Measurements from ENCODE around the gene PLCL2. TPM values are rescaled to one million over a fixed set of nuclear protein-coding genes. Genes with fewer than 3 reads are reported as not detected.

The PLCL2 gene
- total and polyA plus RNA-seq, 4 donors, result 1.5 to 16.5 (median 9.4) TPM

DNA sequence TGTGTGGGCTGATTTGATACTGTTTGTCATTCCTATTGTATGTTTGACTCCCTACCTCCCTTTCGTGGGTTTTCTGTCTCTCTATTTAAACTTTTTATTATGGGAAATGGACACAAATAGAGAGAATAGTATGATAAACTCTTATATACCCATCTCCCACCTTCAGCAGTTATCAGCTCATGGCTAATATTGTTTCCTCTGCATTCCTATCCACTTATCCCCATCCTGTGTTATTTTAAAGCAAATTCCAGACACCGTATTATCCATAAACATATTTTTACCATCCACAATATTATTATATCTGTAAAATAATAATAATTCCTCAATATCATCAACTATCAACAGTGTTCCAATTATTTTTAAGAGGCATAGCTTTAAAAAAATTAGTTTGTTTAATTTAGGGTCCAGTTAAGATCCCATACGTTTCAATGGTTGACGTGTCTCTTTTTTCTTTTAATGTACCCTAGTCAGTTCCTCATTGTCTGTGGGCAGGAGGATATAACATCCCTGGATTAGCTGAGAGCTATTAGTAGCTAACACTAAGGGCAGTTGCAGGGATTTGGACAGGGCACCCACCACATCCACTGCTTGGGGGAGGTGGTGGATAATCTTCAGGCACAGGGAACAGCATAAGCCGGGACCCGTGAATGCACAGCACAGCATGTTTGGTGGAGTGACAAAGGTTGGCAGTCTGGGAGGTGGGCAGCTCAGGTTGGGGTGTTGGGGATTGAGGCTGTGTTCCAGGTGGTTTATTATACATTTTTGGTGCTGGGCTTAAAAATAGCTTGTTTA lies 23.5 kb downstream of the PLCL2 start:
- no peak for DNase-seq (ENCODE audit: low spot score)
- Histone ChIP-seq H3K4me1 (ENCODE audit: control insufficient read depth in 4 of 4, insufficient read depth in 4 of 4, low read length in 3 of 4) (peaks cover 0 to 13% (median 7%) of the 10 kb centered on the region in 4 donors), H3K4me3 (ENCODE audit: low read depth in 1 of 3, low read length in 3 of 3) (no peak overlapping the region), H3K27me3 (ENCODE audit: control insufficient read depth in 4 of 4, insufficient read depth in 4 of 4, low read length in 3 of 4) (no peaks in the 10 kb centered on the region), H3K27ac (ENCODE audit: low read depth in 1 of 2, low read length in 2 of 2) (no peak overlapping the region), H3K9ac (ENCODE audit: low read depth in 1 of 2, low read length in 2 of 2) (no peak overlapping the region), H3K36me3 (ENCODE audit: control insufficient read depth in 4 of 4, insufficient read depth in 3 of 4, low read depth in 1 of 4, low read length in 3 of 4) (no peaks in the 10 kb centered on the region), H3K9me3 (ENCODE audit: control insufficient read depth in 4 of 4, low read length in 3 of 4) (no peaks in the 10 kb centered on the region)
- 90% methylated on average over 6 of the region's 6 CpGs for WGBS
- TF ChIP-seq HNF4A (conservative IDR thresholded peaks at IDR 0.05) (no peak), NR2F2 (IDR thresholded peaks at IDR 0.05) (no peak), FOXA1 (IDR thresholded peaks at IDR 0.05) (no peak), SP1 (IDR thresholded peaks at IDR 0.05) (no peak), EGR1 (IDR thresholded peaks at IDR 0.05; ENCODE audit: low read depth in 2 of 2) (no peak), JUND (IDR thresholded peaks at IDR 0.05) (no peak), YY1 (IDR thresholded peaks at IDR 0.05) (no peak), GABPA (IDR thresholded peaks at IDR 0.05 in 1 of 2, conservative IDR thresholded peaks at IDR 0.05 in 1 of 2) (no peak), RAD21 (IDR thresholded peaks at IDR 0.05) (no peak)
- TF ChIP-seq, protein P1, sequence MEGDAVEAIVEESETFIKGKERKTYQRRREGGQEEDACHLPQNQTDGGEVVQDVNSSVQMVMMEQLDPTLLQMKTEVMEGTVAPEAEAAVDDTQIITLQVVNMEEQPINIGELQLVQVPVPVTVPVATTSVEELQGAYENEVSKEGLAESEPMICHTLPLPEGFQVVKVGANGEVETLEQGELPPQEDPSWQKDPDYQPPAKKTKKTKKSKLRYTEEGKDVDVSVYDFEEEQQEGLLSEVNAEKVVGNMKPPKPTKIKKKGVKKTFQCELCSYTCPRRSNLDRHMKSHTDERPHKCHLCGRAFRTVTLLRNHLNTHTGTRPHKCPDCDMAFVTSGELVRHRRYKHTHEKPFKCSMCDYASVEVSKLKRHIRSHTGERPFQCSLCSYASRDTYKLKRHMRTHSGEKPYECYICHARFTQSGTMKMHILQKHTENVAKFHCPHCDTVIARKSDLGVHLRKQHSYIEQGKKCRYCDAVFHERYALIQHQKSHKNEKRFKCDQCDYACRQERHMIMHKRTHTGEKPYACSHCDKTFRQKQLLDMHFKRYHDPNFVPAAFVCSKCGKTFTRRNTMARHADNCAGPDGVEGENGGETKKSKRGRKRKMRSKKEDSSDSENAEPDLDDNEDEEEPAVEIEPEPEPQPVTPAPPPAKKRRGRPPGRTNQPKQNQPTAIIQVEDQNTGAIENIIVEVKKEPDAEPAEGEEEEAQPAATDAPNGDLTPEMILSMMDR (IDR thresholded peaks at IDR 0.05; ENCODE audit: low read depth, low read length, missing input control), result no peak

GRCh38 chr3:16908896-16909295 lies 24.1 kb downstream of the PLCL2 start:
- DNase-seq (ENCODE audit: low spot score), result no peak
- peaks cover 0 to 8% (median 7%) of the 10 kb centered on the region in 4 donors for H3K4me1 ChIP-seq (ENCODE audit: control insufficient read depth in 4 of 4, insufficient read depth in 4 of 4, low read length in 3 of 4)
- H3K27me3 ChIP-seq (ENCODE audit: control insufficient read depth in 4 of 4, insufficient read depth in 4 of 4, low read length in 3 of 4), result no peaks in the 10 kb centered on the region
- no peak overlapping the region for H3K4me3 ChIP-seq (ENCODE audit: low read depth in 1 of 3, low read length in 3 of 3)
- TF ChIP-seq ATF3 (IDR thresholded peaks at IDR 0.05) (no peak), RXRA (IDR thresholded peaks at IDR 0.05) (no peak), NR2F2 (IDR thresholded peaks at IDR 0.05) (no peak), HNF4A (conservative IDR thresholded peaks at IDR 0.05) (no peak), MAX (IDR thresholded peaks at IDR 0.05) (no peak), RAD21 (IDR thresholded peaks at IDR 0.05) (no peak)
- TF ChIP-seq, protein P2, sequence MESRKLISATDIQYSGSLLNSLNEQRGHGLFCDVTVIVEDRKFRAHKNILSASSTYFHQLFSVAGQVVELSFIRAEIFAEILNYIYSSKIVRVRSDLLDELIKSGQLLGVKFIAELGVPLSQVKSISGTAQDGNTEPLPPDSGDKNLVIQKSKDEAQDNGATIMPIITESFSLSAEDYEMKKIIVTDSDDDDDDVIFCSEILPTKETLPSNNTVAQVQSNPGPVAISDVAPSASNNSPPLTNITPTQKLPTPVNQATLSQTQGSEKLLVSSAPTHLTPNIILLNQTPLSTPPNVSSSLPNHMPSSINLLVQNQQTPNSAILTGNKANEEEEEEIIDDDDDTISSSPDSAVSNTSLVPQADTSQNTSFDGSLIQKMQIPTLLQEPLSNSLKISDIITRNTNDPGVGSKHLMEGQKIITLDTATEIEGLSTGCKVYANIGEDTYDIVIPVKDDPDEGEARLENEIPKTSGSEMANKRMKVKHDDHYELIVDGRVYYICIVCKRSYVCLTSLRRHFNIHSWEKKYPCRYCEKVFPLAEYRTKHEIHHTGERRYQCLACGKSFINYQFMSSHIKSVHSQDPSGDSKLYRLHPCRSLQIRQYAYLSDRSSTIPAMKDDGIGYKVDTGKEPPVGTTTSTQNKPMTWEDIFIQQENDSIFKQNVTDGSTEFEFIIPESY (IDR thresholded peaks at IDR 0.05), result no peak
- TF ChIP-seq, protein P3, sequence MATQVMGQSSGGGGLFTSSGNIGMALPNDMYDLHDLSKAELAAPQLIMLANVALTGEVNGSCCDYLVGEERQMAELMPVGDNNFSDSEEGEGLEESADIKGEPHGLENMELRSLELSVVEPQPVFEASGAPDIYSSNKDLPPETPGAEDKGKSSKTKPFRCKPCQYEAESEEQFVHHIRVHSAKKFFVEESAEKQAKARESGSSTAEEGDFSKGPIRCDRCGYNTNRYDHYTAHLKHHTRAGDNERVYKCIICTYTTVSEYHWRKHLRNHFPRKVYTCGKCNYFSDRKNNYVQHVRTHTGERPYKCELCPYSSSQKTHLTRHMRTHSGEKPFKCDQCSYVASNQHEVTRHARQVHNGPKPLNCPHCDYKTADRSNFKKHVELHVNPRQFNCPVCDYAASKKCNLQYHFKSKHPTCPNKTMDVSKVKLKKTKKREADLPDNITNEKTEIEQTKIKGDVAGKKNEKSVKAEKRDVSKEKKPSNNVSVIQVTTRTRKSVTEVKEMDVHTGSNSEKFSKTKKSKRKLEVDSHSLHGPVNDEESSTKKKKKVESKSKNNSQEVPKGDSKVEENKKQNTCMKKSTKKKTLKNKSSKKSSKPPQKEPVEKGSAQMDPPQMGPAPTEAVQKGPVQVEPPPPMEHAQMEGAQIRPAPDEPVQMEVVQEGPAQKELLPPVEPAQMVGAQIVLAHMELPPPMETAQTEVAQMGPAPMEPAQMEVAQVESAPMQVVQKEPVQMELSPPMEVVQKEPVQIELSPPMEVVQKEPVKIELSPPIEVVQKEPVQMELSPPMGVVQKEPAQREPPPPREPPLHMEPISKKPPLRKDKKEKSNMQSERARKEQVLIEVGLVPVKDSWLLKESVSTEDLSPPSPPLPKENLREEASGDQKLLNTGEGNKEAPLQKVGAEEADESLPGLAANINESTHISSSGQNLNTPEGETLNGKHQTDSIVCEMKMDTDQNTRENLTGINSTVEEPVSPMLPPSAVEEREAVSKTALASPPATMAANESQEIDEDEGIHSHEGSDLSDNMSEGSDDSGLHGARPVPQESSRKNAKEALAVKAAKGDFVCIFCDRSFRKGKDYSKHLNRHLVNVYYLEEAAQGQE (IDR thresholded peaks at IDR 0.05), result no peak
- no peaks in the 10 kb centered on the region for H3K9me3 ChIP-seq (ENCODE audit: control insufficient read depth in 4 of 4, low read length in 3 of 4)
- no peaks in the 10 kb centered on the region for H3K36me3 ChIP-seq (ENCODE audit: control insufficient read depth in 4 of 4, insufficient read depth in 3 of 4, low read depth in 1 of 4, low read length in 3 of 4)
- H3K9ac ChIP-seq (ENCODE audit: low read depth in 1 of 2, low read length in 2 of 2), result no peak overlapping the region
- WGBS, result 94% methylated on average over 2 of the region's 2 CpGs
- no peak overlapping the region for H3K27ac ChIP-seq (ENCODE audit: low read depth in 1 of 2, low read length in 2 of 2)
